ENCODE data around the gene AMFR. TPM values are rescaled to one million over a fixed set of nuclear protein-coding genes. Genes with fewer than 3 reads are reported as not detected.

The AMFR gene
- total RNA-seq, 1 experiment from 2014 or later: 109 TPM

- in situ Hi-C loops (cut with HindIII; ENCODE audit: low pct_unique_long_range_greater_than_20kb, low sequenced_read_pairs): no loop called here
- no peak for DNase-seq (ENCODE audit: low read depth)
Measured at GRCh38 chr16:56355786-56356275, 69.5 kb downstream of the AMFR start.

GRCh38 chr16:56355221-56355620 lies 70.1 kb downstream of the AMFR start:
- in situ Hi-C loops (cut with HindIII; ENCODE audit: low pct_unique_long_range_greater_than_20kb, low sequenced_read_pairs): no loop called here
- no peak for DNase-seq (ENCODE audit: low read depth)

GRCh38 chr16:56354746-56355145 lies 70.6 kb downstream of the AMFR start:
- in situ Hi-C loops (cut with HindIII; ENCODE audit: low pct_unique_long_range_greater_than_20kb, low sequenced_read_pairs): no loop called here
- DNase-seq (ENCODE audit: low read depth): no peak

DNA sequence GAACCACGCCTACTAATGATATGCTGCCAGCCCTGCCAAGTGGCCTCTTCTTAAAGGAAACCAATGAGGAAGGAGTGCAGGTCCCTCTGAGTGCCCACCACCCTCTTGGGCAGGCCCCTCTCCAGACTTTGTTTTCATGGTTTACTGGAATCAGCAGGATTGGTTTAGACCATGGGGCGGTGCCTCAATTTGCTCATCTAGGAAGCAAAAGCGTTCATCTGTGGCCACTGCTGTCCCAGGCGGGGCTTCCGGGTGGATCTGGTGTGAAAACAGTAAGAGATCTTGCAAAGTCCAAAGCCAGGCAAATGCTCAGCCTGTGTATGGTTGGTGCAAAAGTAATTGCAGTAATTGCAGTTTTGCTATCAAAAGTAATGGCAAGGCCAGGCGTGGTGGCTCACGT lies 71.3 kb downstream of the AMFR start:
- in situ Hi-C loops (cut with HindIII; ENCODE audit: low pct_unique_long_range_greater_than_20kb, low sequenced_read_pairs): no loop called here
- no peak for DNase-seq (ENCODE audit: low read depth)

DNA sequence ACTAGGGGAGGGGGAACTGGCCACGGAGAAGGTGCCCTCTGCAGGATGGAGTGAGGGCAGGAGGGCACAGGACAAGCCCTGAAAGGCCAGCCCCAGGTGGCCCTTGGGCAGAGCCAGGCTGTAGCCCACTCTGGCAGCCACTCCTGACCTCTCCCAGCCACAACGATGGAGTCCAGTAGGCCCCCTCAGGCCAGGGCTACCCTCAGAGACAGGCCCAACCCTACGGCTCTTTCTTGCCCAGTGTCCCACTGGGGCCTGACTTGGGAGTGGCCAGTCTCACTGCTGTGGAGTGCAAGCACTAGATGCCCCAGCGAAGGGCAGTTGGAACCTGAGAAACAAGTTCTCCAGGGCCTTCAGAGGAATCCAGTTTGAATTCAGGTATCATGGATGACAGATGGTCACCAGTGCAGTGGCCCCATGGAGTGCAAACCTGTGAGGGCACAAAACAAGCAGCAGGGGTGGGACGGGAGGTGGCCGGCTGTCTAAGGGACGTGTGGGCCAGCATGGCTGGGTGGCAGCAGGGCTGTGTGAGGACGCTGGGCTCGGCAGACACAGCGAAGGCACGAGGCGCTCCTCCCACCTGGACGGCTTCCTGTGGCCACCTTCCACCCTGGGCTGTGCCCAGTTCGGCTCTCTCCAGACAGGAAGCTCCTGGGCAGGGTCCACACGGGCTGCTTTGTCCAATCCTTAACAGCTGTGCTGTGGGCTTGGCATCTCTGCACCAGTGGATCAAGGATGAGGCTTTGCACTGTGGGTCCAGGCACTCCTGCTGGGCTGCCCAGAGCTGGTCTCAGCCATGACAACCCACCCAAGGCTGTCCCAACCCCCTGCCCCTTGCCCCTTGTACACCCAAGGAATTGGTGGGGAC lies 72.1 kb downstream of the AMFR start:
- in situ Hi-C loops (cut with HindIII; ENCODE audit: low pct_unique_long_range_greater_than_20kb, low sequenced_read_pairs): no loop called here
- no peak for DNase-seq (ENCODE audit: low read depth)

DNA sequence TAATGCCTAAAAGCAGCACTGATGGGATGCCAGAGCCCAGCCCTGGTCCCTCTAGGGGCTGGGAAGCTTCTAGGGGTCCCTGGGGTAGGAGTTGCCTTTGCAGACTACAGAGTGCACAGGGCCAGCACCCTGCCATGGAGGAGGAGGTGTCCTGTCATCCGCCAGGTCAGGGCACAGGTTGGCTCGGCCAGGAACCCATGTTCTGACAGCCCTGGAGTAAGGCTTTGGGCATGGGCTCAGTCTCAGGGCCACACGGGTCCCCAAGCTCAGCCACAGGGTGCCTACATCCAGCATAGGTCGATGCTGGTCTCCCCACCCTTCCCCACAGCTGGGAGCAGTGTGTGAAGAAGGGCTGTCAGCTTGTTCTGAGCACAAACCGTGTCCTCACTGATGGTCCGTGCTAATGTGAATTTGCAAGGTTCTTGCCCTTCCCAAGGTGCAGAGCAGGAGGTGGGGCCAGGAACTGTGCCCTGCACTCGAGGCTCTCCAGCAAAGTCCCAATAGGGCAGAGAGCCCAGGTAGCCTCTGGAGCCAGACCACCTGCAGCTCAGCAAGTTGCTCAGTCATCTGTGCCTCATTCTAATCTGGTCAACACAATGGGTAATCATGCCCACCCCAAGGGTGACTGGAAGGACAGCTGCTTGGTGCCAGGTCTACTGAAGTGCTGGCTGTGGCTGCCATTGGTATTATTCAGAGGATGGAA lies 72.8 kb downstream of the AMFR start:
- in situ Hi-C loops (cut with HindIII; ENCODE audit: low pct_unique_long_range_greater_than_20kb, low sequenced_read_pairs): no loop called here

GRCh38 chr16:56351481-56351880 lies 73.9 kb downstream of the AMFR start:
- in situ Hi-C loops (cut with HindIII; ENCODE audit: low pct_unique_long_range_greater_than_20kb, low sequenced_read_pairs): no loop called here

More for the DNA sequence above, 72.8 kb downstream of the AMFR start:
- no peak for DNase-seq (ENCODE audit: low read depth)

DNA sequence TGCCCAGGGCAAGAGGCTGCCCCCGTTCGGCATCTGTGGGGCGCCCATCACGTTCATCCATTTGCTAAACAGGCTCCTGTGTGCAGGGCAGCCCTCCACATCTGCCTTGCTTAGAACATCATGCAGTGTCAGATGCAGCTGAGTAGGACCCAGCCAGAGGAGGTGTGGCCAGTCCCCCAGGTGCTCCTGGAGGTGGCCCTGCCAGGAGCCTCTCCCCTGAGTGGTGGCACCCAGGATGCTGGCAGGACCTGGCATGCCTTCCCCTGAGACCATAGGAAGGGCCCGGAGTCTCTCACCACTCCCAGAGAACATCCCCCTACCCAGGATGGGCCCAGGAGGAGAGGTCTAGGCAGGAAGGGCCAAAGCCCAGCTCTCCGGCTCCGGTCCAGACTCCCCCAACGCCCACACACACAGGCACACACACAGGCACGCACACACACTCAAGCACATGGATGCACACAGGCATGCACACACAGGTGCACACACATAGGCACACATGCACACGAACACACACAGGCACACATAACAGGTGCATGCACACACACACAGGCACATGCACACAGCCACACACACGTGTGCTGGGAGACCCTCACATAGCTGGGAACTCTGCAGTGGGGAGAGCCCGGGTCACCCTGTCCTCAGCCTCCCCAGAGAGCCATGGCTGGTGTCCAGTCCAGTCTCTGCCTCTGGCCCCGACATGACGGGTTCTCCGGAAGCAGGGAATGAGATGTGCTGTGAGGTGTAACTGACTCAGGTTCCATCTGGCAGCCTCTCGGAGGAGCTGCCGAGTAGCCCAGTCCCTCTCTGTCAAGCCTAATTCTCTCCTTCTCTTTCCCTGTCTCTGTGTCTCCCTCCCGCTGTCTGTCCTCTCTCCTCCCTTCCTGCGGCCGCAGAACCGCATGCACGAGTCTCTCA lies 74.6 kb downstream of the AMFR start:
- in situ Hi-C loops (cut with HindIII; ENCODE audit: low pct_unique_long_range_greater_than_20kb, low sequenced_read_pairs): no loop called here
- DNase-seq (ENCODE audit: low read depth): no peak

More at GRCh38 chr16:56351481-56351880, 73.9 kb downstream of the AMFR start:
- DNase-seq (ENCODE audit: low read depth): no peak

DNA sequence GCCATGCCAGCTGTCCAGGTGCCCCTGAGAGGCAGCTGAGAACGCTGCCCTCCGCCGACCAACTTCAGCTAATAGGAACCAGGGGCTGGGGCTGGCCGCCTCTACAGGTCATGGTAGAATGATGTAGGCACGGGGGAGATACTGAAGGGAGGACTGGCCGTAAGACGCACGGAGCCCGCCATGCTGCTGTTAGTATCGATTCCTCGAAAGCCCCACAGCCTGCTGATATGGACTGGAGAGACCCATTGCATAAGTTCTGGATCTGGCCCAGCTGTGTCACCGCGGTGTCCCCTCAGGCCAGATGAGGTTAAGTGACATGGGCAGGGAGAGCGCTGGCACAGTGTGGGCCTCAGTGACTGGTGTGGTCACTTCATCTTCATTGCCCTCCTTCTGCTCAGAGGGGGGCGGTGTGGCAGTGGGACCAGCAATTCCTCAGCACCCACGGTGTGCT lies 75.6 kb downstream of the AMFR start:
- no peak for DNase-seq (ENCODE audit: low read depth)
- in situ Hi-C loops (cut with HindIII; ENCODE audit: low pct_unique_long_range_greater_than_20kb, low sequenced_read_pairs): no loop called here

- no peak for DNase-seq (ENCODE audit: low read depth)
- in situ Hi-C loops (cut with HindIII; ENCODE audit: low pct_unique_long_range_greater_than_20kb, low sequenced_read_pairs): no loop called here
Measured at GRCh38 chr16:56349086-56349415, 76.3 kb downstream of the AMFR start.

- in situ Hi-C loops (cut with HindIII; ENCODE audit: low pct_unique_long_range_greater_than_20kb, low sequenced_read_pairs): no loop called here
- DNase-seq (ENCODE audit: low read depth): no peak
Measured at GRCh38 chr16:56348168-56349085, 76.9 kb downstream of the AMFR start.

DNA sequence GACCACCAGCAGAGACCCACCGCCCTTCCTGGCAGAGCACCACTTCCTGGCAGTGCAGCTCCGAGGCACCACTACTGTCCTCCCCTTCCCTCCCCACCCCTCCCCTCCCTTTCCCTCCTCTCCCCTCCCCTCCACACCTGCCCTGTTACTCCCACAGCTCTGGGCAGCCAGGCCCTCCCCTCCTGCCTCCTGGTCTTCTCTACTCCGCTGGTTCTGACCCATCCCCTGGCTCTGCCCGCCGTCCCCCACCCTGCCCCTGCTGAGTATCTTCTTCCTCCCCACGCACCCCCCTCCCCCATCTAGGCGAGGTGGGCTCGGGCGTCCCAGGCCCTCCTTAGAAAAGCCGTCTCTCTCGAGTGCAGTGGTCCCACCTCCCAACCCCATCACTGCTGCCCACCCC lies 77.7 kb downstream of the AMFR start:
- in situ Hi-C loops (cut with HindIII; ENCODE audit: low pct_unique_long_range_greater_than_20kb, low sequenced_read_pairs): no loop called here
- DNase-seq (ENCODE audit: low read depth): no peak

GRCh38 chr16:56347166-56347565 lies 78.2 kb downstream of the AMFR start:
- DNase-seq (ENCODE audit: low read depth): no peak
- in situ Hi-C loops (cut with HindIII; ENCODE audit: low pct_unique_long_range_greater_than_20kb, low sequenced_read_pairs): no loop called here

DNA sequence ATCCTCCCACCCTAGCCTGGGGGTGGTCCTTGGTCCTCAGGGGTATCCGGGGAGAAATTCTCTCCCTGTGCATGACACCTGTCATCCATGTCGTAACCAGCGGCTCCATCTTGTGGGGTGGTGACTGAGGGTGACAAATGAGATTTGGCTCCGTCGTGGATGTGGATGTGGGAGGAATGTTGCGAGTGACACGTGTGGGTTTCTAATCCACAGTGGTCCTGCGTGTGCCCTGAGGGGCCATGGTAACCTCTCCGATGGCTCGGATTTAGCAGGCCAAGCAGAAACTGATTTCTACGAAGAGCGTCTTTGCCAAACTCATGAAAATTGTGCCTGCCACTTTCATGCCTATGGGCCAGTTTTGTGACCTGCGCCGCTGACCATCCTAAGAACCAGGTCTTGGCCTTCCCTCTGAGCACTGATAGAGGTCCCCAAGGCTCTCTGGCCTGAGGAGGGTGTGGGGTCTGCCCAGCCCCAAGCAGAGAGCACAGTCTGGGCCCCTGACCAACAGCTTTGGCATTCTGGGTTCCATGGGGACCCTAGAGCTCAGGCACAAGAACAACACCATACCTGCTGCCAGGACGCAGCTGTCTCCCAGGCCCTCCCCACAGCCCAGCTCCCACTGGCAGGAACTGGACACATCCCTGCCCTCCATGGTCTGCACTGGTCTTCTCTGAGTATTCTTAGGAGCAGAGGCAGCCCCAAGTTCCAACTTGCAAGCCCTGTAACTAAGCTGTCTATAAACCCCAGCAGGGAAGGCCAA lies 79.0 kb downstream of the AMFR start:
- in situ Hi-C loops (cut with HindIII; ENCODE audit: low pct_unique_long_range_greater_than_20kb, low sequenced_read_pairs): no loop called here
- no peak for DNase-seq (ENCODE audit: low read depth)

GRCh38 chr16:56345406-56346050 lies 79.8 kb downstream of the AMFR start:
- in situ Hi-C loops (cut with HindIII; ENCODE audit: low pct_unique_long_range_greater_than_20kb, low sequenced_read_pairs): no loop called here
- DNase-seq (ENCODE audit: low read depth): no peak

All from Caki2 (cell line).